Erythroblast (primary cell): Measurements from ENCODE around the gene ACOT13.
"Not testable (repeated sequence)": the region's sequence is repeated elsewhere in the genome, so short reads cannot be mapped to it uniquely, and the experiment has no call there.

Experiments
- DNase-seq, 2 experiments: peaks; one replicate each; lab custom pipeline; 2025; lab: John Stamatoyannopoulos, UW
- GATA1 ChIP-seq: IDR thresholded peaks from 2 replicates; pipeline ENCODE4 v1.6.1; 2011; ENCODE audit warnings: low read depth, mild to moderate bottlenecking, control low read depth, low read length, moderate library complexity
- POLR2A ChIP-seq: IDR thresholded peaks from 2 replicates; pipeline ENCODE4 v1.6.1; 2011; ENCODE audit warnings: mild to moderate bottlenecking, low read length

ACOT13 gene

GRCh38 chr6:24666641-24667377 is at the start of gene ACOT13, which contains the start of gene TDP2:
Gene ACOT13, plus strand, starts transcription at chr6:24667077. Its CDS starts 187 bp downstream, at chr6:24667264.
Gene TDP2, minus strand, starts transcription at chr6:24666899. Its CDS starts 37 bp downstream, at chr6:24666862.
- peak; percentile 98 to 99 for DNase-seq
- TF ChIP-seq POLR2A (peak; percentile 92), GATA1 (no peak)

DNA sequence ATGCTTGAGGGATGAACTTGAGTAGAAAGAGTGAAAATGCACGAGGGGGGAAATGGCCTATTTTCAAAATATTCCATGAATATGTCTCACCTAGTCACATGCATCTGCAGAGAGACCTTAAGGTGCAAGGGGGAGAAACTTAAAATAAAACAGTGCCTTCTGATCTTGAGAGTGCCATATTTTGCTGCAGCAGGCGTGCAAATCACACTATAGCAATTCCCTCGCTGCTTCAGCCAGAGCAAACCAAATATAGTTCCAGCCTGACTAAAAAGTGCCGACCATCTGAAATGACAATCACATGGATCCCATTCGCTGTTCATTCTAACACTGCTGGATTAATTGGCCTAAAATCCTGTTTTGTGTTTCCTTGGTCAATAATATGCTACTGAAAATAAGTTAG is 47.2 kb upstream of the ACOT13 start:
- no peak for DNase-seq
- TF ChIP-seq GATA1 (no peak), POLR2A (no peak)

DNA sequence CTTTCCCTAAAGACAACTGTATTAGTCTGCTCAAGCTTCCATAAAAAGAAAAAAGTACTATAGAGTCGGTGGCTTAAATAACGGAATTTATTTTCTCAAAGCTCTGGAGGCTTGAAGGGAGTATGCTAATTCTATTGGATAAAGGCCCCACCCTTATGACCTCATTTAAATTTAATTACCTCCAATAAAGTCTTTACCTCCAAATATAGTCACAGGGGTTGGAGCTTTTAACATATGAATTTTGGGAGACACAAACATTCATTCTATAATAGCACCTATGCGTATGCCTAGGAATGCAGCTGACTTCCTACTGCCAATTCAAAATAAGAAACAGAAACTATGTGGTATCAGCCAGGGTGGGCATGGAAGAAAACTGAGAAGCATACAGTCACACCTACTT is 46.2 kb upstream of the ACOT13 start:
- DNase-seq: no peak
- no peak for TF ChIP-seq GATA1
- no peak for TF ChIP-seq POLR2A

GRCh38 chr6:24621626-24622289 is 45.1 kb upstream of the ACOT13 start:
- TF ChIP-seq GATA1 (no peak), POLR2A (no peak)
- no peak for DNase-seq

GRCh38 chr6:24630856-24631505 is 35.9 kb upstream of the ACOT13 start:
- DNase-seq: no peak
- TF ChIP-seq POLR2A (no peak), GATA1 (no peak)

GRCh38 chr6:24631671-24632070 is 35.2 kb upstream of the ACOT13 start:
- TF ChIP-seq POLR2A (no peak), GATA1 (no peak)
- no peak for DNase-seq

DNA sequence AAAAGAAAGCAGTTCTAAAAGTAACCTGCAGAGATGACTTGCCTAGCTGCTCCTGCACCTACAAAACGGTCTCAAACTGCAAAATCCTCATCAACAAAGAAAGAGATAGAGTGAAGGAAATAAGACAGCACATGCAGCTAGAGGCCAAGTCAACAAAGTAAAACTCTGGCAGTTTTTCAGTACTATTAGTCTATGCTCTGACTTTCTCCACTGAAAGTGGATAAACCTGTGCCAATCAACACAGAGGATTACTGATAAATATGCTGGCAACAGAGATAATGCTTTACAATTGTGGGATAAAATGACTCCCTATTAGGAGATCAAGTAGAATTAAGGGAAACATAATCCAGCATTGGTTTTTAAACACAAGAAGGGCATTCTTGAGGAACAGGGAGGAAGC is 34.3 kb upstream of the ACOT13 start:
- TF ChIP-seq GATA1 (no peak), POLR2A (no peak)
- no peak for DNase-seq

- TF ChIP-seq POLR2A: no peak
Observed at GRCh38 chr6:24636681-24637080, 30.2 kb upstream of the ACOT13 start.

DNA sequence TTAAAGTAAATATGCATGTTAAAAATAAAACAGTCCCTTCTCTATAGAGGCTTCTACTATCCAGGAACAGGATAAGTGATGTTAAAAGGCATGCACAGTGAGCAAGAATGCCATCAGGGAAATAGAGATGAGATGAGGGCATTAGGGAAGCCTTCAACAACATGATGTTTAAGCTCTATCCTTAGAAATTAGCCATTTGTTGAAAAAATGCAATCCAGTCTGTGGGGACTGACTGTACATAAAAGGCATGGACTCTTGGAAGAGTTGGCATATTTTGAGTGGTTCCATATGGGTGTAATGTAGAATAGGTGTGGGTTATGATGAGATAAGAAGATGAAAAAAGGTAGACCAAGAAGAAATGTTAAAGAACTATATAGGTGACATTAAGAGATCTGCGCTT is 26.7 kb upstream of the ACOT13 start:
- TF ChIP-seq GATA1: no peak
- TF ChIP-seq POLR2A: no peak
- DNase-seq: no peak

More at GRCh38 chr6:24636681-24637080, 30.2 kb upstream of the ACOT13 start:
- no peak for DNase-seq

- not testable (repeated sequence) for DNase-seq
Observed at GRCh38 chr6:24640631-24641030, 26.2 kb upstream of the ACOT13 start.

DNA sequence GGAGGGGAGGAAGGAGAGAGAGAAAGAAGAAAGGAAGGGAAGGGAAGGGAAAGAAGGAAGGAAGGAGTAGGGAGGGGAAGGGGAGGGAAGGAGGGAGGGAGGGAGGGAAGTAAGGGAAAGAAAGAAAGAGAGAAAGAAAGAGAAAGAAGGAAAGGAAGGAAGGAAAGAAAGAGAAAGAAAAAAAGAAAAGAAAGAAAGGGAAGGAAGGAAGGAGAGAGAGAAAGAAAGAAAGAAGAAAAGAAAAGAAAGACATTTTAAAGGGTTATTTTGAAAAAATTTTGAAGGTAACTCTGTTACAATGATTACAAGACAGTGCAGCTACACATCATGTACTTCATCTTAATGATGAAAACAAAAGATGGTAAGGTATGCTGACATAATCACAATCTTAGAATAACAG is 24.8 kb upstream of the ACOT13 start:
- TF ChIP-seq GATA1 (no peak), POLR2A (no peak)
- DNase-seq: no peak

GRCh38 chr6:24643920-24644319 is 23.0 kb upstream of the ACOT13 start:
- TF ChIP-seq POLR2A: no peak
- no peak for TF ChIP-seq GATA1
- DNase-seq: no peak

DNA sequence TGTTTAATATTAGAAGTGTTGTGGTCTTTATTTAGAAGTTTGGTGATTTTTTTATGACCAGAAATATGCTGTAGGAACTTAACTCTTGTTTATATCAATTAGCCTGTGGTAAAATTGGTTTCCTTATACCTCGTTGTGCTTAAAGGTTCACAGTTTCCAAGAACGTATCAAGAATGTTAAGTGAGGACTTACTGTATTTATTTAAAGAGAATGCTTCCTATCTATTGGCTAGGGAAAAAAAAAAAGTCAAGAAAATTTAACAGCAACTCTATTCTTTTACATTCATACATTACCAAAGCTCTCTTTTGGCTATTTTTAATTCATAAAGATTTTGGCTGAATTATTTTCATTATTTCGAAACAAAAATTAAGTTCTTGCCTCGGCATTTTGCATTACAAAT is 22.5 kb upstream of the ACOT13 start:
- no peak for DNase-seq
- TF ChIP-seq POLR2A (no peak), GATA1 (no peak)

- TF ChIP-seq GATA1 (no peak), POLR2A (no peak)
- peak in 1 of 2 experiments; percentile 24 for DNase-seq
Observed at GRCh38 chr6:24646771-24647170, 20.1 kb upstream of the ACOT13 start.
